HG02840 (cell line): ENCODE data around the gene SLC5A12.

Source experiments
- ATAC-seq: cut with Tn5 transposase; IDR thresholded peaks from one replicate; pipeline ENCODE4 v1.9.1; 2021; ENCODE audit warnings: mild to moderate bottlenecking, moderate library complexity, moderate number of reproducible peaks; ENCODE audit not compliant: unreplicated experiment, low FRiP score

SLC5A12 gene, protein sequence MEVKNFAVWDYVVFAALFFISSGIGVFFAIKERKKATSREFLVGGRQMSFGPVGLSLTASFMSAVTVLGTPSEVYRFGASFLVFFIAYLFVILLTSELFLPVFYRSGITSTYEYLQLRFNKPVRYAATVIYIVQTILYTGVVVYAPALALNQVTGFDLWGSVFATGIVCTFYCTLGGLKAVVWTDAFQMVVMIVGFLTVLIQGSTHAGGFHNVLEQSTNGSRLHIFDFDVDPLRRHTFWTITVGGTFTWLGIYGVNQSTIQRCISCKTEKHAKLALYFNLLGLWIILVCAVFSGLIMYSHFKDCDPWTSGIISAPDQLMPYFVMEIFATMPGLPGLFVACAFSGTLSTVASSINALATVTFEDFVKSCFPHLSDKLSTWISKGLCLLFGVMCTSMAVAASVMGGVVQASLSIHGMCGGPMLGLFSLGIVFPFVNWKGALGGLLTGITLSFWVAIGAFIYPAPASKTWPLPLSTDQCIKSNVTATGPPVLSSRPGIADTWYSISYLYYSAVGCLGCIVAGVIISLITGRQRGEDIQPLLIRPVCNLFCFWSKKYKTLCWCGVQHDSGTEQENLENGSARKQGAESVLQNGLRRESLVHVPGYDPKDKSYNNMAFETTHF

DNA sequence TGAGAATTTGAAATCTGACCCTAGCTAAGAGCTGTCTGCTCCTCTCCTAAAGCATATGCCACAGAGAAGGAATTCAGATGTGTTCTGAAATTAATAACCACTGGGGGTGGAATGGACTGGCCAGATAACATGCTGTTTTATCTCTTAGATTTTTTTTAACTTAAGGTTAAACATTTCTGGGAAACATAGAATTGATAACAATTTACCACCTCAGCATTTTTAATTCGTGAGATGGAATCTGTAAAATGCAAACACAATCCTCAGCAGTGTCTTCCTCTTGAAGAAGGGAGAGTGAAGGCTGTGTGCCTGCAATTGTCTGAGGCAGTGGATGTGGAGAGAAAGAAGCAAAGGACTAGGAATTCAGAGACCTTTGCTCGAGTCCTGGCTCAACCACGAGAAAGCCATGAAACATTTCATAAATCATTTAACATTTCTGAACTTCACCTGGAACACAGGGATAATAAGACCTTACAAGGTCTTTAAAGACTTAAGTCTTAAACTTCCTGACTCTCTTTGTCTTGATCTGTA lies at the start of gene SLC5A12:
Gene SLC5A12 (minus strand): TSS at position 113 of the 528 bp plus-strand sequence. CDS start 346 bp downstream, outside the sequence.
- ATAC-seq = no peak

DNA sequence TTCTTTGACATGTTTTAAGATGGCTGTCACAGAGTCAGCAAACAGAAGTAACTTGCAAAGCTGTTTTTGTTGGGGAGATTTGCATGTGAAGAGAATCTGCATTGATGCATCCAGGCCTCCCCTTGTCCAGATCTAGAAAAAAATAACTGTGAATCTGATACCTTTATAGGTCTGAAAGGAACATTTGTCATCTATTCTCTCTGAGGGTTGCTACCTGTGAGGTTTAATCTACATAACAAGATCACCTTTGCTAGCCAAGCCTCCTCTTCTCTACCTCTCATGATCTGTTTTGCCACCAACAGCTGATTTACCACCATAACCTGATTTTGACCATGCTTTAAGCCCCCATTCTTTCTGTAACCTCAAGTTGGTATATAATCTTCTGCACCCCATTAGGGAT lies 47.2 kb upstream of the SLC5A12 start:
- ATAC-seq = no peak

DNA sequence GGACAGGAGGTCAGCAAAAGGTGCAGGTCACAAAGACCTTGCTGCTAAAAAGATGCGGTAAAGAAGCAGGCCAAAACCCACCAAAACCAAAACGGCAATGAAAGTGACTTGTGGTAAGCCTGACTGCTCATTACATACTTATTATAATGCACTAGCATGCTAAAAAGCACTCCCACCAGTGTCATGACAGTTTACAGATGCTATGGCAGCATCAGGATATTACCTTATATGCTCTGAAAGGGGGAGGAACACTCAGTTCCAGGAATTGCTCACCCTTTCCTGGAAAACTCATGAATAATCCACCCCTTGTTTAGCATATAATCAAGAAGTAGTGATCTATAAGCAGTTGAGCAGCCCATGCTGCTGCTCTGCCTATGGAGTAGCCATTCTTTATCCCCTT lies 45.2 kb upstream of the SLC5A12 start:
- ATAC-seq = no peak

DNA sequence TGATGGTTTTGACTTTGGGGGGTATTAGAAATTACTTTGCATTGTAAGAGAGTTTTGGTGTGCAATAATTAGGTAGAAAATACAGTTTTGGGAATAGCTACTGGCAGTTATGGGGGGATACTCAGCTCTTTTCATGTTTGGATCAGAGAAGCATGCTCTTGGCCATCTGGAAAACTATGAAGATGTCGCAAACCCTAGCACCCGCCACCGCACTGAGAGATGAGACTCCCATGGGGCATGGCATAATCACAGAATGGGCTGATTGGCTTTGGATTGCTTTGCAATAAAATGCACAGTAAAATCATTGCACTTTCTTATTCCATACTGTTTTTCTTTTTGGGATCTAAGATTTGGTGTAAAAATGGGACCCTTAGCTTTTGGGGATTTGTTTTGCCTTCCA lies 43.5 kb upstream of the SLC5A12 start:
- ATAC-seq = no peak

DNA sequence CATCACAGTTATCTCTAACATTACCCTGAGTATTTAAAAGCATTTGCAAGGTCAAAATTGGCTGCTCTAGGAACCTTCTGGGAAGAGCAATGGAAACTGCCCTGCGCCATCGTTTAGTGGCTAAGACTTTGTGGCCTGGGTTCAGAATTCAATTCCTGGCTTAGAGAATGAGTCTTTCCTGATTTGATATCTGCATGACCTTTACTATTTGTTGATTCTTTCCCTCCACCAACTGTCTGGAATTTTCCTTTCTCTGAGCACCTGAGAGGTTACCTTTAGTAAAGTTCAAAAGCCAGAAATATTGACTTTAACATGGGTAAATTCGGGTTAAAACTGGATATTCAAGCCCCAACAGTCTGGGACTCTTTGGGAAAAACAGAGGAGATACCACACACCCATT lies 43.0 kb upstream of the SLC5A12 start:
- no peak for ATAC-seq

DNA sequence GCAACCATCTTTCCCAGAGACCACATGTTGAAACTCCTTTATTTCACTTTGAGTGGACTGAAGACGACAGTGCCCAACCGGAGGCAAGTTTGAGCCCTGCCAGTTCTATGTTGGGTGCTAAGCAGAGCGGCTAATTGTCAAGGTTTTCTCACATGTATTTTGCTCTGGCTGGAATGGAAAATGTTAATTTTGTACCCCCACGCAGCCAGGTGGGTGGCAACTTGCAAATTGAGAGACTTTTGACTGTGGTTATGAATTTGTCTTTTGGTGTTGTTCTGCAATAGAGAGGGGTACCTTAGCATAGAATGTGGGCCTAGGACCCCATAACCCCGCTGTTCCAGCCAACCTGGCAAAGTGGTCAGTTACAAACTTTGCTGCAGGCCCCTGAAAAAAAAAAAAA lies 42.5 kb upstream of the SLC5A12 start:
- ATAC-seq = no peak

DNA sequence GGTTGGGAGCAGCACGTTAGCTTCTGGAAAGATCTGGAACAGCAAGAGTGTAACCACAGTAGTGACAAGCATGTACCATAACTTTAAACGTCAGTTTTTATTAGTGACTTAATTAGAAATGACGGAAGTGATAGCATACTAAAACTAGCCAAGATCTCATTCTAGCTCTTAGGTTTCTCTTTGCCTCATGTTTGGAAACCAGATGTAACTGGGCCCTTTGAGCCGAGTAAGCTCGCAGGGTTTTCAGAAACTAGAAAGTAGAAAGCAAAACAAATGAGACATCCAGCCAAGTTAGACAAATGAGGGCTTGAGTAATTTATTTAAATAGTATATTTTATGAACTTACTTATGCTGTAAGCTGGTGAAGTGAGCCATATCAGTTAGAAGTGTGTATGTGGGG lies 40.2 kb upstream of the SLC5A12 start:
- ATAC-seq = no peak

DNA sequence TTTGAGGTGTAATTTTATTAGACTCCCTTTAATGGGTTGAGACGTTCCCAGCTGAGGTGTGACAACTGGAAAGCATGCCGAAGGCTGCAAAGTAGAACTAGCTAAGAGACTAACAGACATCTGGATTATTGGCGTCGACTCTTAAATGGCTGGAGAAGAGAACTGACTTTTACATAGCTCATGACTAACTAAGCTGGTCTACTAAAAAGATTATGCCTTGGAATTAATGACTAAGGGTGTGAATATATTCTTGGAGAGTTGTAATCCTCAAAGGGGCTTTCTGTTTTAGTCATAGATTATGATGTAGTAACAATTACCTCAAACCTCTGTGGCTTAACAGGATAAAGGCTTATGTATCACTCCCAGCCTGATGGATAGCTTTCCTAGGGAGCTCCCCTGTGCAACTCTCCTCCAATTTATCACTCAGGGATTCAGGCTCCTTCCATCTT lies 39.5 kb upstream of the SLC5A12 start:
- no peak for ATAC-seq

DNA sequence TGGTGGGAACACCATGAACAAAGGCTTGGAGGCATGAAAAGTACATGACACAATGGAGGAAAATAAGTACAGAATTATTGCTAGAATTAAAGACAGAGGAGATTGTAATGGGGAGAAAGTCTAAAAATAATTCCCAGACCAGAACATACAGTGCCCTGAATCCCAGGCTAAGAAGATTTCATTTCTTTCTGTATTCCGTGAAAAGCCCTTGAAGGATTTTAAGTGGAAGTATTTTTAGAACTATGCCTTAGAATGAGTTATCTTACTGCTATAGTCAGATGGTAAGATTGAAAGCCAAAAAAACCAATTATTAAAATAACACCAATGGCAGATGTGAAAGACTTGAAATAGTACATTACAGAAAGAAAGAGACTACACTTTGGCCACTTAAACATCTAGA lies 36.1 kb upstream of the SLC5A12 start:
- ATAC-seq = no peak

DNA sequence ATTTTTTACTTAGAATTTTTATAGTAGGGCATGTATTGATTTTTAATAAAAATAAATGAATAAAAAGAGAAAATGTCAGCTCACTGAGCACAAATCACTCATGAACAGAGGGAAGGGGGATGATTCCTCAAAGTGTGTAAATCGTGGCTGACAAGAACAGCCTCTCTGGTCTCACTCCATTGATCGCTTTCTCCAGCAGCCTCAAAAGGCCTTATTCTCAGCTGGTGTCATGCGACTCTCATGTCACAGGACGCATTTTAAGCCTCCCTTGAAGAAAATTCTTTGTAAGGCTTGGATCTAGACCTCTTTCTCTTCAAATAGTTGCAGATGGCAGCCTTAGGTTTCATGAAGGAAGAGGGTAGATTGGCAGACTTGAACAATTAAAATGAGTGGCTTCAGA lies 33.9 kb upstream of the SLC5A12 start:
- ATAC-seq = no peak

DNA sequence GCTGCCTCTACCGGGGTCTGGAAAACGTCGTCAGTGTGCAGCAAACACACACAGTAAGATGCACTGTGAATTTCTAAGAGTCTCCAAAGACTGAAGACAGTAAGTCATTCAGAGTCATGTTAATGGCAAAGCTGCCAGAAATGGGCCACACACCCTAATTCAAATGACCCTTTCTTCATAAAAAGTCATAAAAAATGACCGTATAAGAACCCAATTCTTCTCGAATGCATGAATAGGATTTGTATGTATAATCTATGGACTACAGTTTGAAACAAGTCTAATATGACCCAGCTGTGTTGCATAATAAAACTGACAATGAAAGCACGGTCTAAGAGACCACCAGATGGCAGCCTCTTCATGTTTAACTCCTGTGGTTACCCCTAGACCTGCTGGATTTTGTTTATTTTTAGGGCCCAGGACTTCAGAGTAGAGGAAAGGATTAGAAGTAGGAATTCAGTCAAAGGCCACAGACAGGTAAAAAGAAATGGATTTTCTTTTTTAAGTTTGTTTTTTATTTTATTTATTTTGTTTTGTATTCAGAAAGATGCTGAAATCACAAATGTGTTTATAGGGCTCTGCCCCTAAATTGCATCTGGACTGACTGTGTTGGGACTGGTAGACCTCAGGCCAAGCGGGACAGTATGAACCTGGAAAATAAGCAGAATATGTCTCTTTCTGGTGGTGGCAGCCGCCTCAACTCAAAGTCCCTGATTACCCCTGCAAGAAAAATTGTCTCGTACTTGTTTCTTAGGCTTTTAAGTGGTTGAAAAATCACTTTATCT lies 32.1 kb upstream of the SLC5A12 start:
- no peak for ATAC-seq

DNA sequence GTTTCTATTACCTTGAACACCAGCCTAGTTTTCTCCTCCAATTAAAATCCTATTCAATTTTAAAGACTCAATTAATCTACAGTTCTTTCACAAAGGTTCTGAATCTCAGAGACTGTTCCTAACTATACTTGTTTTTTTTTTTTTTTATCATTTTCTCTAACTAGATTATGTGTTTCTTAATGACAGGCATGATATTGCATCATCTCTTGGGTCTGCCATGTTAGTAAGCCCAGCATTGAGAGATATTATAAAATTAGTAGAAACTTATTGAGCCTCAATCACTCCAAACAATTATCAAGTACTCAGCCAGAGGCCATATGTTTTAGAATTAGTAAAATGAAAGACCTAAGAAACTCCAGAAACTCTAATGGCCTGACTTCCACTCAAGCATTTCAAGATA lies 28.1 kb upstream of the SLC5A12 start:
- ATAC-seq = no peak

DNA sequence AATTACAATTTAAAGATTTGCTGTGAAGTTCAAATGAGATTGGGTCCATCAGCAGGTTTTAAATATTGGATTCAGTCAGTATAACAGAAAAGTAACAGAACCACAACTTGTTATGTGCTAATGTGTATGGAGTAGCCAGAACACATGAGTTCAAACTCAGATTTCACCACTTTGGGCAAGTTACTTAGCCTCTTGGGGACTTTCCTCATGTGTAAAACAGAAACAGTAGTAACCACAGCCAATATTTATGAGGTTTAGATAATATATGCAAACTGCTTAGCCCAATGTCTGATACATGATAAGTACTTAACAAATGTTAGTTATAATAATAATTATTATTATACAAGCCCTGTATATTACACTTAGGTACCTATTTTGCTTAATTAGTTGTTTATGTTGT lies 21.8 kb upstream of the SLC5A12 start:
- no peak for ATAC-seq

DNA sequence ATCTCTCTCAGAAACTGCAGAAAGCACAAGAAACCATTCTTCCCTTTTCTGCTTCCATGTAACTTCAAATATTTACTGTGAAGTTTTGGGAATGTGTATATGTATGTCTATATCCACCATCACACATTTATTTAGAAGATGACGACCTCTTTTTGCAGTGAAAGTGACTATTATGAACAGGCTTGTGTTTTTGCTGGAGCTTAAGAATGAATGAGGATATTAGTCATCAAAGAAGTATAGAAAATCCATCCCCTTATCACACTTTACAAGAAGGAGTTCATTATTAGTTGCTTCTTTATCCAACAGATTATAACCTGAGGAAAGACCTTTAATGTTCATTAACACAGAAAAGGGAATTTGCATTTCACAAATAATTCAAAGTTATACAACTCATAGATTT lies 21.1 kb upstream of the SLC5A12 start:
- ATAC-seq = no peak

DNA sequence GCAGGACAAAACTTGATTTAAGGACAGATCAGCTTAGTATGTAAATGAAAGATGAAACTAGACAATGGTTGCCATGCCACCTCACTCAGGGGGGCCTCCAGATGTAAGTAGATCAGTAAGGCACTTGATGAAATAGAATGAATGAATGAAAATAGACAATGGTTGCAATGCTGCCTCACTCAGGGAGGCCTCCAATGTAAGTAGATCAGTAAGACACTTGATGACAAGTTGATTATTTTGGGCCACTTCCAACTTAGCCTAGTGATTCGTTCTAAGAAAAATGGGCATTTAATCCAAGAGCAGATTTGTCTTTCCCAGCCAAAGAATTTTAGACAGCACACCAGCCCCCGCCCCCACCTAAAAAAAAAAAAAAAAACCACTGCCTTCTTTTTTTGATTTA lies 19.2 kb upstream of the SLC5A12 start:
- no peak for ATAC-seq

DNA sequence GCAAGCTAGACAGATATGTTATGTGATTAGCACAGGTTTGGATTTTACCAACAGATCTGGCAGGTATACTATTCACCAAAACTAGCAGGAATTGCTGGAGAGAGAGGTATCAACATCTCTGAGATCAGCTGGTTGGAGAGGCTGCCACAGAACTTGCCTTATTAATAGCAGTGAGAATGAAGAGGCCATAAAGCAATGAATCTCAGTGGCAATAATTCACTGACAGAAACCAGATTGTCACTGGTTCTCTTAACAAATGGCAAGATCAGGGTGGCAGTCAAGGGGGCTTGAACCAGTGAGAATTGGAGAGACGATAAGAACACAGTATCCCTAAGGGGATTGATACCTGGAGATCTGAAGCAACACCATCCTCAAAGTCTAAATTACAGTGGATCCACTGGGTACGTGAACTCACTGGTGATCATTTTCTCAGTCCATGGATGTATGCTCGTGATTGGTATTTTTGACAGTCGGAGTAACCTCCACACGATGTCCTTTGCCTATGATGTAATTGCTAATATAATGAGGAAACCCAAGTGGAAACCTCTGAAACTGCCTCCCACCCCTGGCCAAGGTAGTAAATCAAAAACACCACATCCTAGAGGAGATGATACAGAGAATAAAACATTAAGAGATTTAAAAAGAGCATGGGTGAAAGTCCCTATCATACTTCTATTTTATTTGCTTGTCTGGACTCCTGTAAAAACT lies 17.7 kb upstream of the SLC5A12 start:
- no peak for ATAC-seq

DNA sequence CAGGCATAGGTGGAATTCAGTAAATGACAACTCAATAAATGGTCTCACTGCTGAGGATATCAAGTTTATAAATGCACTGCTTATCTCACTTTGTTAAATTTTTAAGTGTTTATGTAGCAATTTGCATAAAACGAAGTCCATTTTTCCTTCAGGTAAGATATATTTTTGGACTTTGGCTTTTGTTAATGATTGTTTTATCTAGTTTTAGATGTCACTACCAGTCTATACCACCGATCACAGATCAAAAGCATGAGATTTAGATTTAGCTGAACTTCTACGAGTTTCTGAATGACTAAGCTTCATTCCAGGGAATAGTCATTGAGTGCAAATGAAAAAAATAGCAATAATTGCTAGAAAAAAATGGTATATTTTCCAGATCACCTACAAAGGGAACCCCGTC lies 12.8 kb upstream of the SLC5A12 start:
- ATAC-seq = no peak

DNA sequence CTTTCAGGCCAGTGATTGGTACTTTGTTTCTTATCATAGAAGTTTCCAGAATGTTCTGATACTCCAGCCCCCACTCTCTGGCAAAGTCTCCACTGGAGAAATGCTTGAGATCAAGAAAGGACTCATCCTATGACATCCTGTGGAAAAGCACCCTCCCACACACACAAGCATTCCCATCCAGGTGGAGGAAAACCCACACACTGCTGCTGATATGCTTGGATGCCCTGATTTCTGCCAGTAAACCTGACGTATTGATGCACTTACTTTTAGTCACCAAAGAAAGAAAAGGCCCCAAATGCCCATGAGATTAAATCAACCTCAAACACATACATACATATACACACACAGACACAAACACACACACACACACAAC lies 9.2 kb upstream of the SLC5A12 start:
- no peak for ATAC-seq

DNA sequence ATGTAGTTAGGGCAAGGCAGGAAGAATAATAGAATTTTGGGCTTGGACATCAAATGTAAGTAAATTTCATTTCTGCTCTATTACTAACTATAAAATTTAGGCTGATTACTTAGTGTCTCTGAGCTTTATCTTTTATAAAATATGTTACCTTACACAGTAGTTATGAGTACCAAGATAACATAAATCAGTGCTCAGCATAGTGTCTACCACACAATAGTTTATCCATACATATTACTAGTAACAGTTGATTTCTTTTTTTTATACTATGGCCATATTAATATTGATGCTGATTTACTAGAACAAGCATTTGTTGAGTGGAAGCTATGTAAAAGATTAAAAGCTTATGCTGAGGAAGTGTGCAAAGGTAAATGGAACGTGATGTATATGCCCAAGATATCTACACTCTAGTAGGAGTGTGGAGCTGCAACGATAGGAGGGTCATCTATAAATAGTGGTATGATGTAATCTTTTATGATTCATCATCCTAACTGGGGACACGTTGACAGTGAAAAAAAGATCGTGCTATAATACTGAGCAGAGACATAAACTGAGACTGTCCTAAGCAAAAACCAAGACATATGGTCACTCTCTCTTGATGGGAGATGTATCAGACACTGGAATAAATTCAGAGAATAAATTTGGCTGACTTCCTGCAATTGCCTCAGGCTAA lies 8.7 kb upstream of the SLC5A12 start:
- ATAC-seq = no peak

DNA sequence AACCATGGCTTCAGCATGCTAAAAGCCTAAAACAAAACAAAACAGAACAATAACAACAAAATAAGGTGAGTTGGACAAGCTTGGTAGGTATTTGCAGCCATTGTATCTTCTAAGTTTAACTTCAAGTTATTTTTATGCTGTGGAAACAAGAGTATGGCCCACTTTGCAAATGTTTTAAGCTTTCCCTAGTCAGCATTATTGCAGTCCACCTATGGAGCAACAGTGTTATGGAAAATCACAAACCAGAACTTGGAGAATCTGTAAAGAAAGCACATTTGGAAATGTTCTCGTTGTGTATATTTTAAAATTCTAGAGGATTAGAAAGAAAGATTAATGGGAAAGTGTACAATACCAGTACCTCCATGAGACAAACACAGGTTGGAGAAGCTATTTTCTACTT lies 7.4 kb upstream of the SLC5A12 start:
- no peak for ATAC-seq
